Measurements from ENCODE around the gene SLC44A1. TPM values are rescaled to one million over a fixed set of nuclear protein-coding genes. Genes with fewer than 3 reads are reported as not detected.

The SLC44A1 gene
- total RNA-seq, 1 experiment from 2014 or later: 25.0 TPM

GRCh38 chr9:105328296-105328695, 83.8 kb downstream of the SLC44A1 start:
- in situ Hi-C loops (cut with HindIII; ENCODE audit: low sequenced_read_pairs): no loop called here
- peak; percentile 70 for DNase-seq (ENCODE audit: low spot score)

- DNase-seq (ENCODE audit: low spot score): peak; percentile 97
- in situ Hi-C loops (cut with HindIII; ENCODE audit: low sequenced_read_pairs): no loop called here
Observed at GRCh38 chr9:105328872-105329718, 84.6 kb downstream of the SLC44A1 start.

- peak; percentile 71 for DNase-seq (ENCODE audit: low spot score)
- in situ Hi-C loops (cut with HindIII; ENCODE audit: low sequenced_read_pairs): no loop called here
Observed at GRCh38 chr9:105329719-105330062, 85.2 kb downstream of the SLC44A1 start.

- in situ Hi-C loops (cut with HindIII; ENCODE audit: low sequenced_read_pairs): no loop called here
- no peak for DNase-seq (ENCODE audit: low spot score)
Observed at GRCh38 chr9:105330201-105330600, 85.8 kb downstream of the SLC44A1 start.

GRCh38 chr9:105330755-105331154, 86.3 kb downstream of the SLC44A1 start:
- DNase-seq (ENCODE audit: low spot score): peak; percentile 29
- in situ Hi-C loops (cut with HindIII; ENCODE audit: low sequenced_read_pairs): no loop called here

GRCh38 chr9:105331160-105331559, 86.7 kb downstream of the SLC44A1 start:
- DNase-seq (ENCODE audit: low spot score): no peak
- in situ Hi-C loops (cut with HindIII; ENCODE audit: low sequenced_read_pairs): no loop called here

GRCh38 chr9:105331755-105332154, 87.3 kb downstream of the SLC44A1 start:
- in situ Hi-C loops (cut with HindIII; ENCODE audit: low sequenced_read_pairs): no loop called here
- DNase-seq (ENCODE audit: low spot score): no peak

- DNase-seq (ENCODE audit: low spot score): no peak
- in situ Hi-C loops (cut with HindIII; ENCODE audit: low sequenced_read_pairs): no loop called here
Observed at GRCh38 chr9:105332471-105332870, 88.0 kb downstream of the SLC44A1 start.

- no peak for DNase-seq (ENCODE audit: low spot score)
- in situ Hi-C loops (cut with HindIII; ENCODE audit: low sequenced_read_pairs): no loop called here
Observed at GRCh38 chr9:105333076-105333475, 88.6 kb downstream of the SLC44A1 start.

- in situ Hi-C loops (cut with HindIII; ENCODE audit: low sequenced_read_pairs): no loop called here
- DNase-seq (ENCODE audit: low spot score): no peak
Observed at GRCh38 chr9:105333811-105334210, 89.4 kb downstream of the SLC44A1 start.

- in situ Hi-C loops (cut with HindIII; ENCODE audit: low sequenced_read_pairs): no loop called here
- no peak for DNase-seq (ENCODE audit: low spot score)
Observed at GRCh38 chr9:105338308-105338707, 93.9 kb downstream of the SLC44A1 start.

- in situ Hi-C loops (cut with HindIII; ENCODE audit: low sequenced_read_pairs): no loop called here
- no peak for DNase-seq (ENCODE audit: low spot score)
Observed at GRCh38 chr9:105339849-105340248, 95.4 kb downstream of the SLC44A1 start.

GRCh38 chr9:105341434-105342146, 97.1 kb downstream of the SLC44A1 start:
- in situ Hi-C loops (cut with HindIII; ENCODE audit: low sequenced_read_pairs): no loop called here

GRCh38 chr9:105342147-105342505, 97.7 kb downstream of the SLC44A1 start:
- in situ Hi-C loops (cut with HindIII; ENCODE audit: low sequenced_read_pairs): no loop called here
- DNase-seq (ENCODE audit: low spot score): no peak

More at GRCh38 chr9:105341434-105342146, 97.1 kb downstream of the SLC44A1 start:
- peak; percentile 57 for DNase-seq (ENCODE audit: low spot score)

- no peak for DNase-seq (ENCODE audit: low spot score)
- in situ Hi-C loops (cut with HindIII; ENCODE audit: low sequenced_read_pairs): no loop called here
Observed at GRCh38 chr9:105344283-105344682, 99.8 kb downstream of the SLC44A1 start.

- no peak for DNase-seq (ENCODE audit: low spot score)
- in situ Hi-C loops (cut with HindIII; ENCODE audit: low sequenced_read_pairs): no loop called here
Observed at GRCh38 chr9:105345626-105346025, 101.2 kb downstream of the SLC44A1 start.

- no peak for DNase-seq (ENCODE audit: low spot score)
- in situ Hi-C loops (cut with HindIII; ENCODE audit: low sequenced_read_pairs): no loop called here
Observed at GRCh38 chr9:105346273-105346672, 101.8 kb downstream of the SLC44A1 start.

- in situ Hi-C loops (cut with HindIII; ENCODE audit: low sequenced_read_pairs): no loop called here
- DNase-seq (ENCODE audit: low spot score): no peak
Observed at GRCh38 chr9:105354448-105354847, 110.0 kb downstream of the SLC44A1 start.

GRCh38 chr9:105355781-105356180, 111.3 kb downstream of the SLC44A1 start:
- in situ Hi-C loops (cut with HindIII; ENCODE audit: low sequenced_read_pairs): no loop called here
- no peak for DNase-seq (ENCODE audit: low spot score)

GRCh38 chr9:105357937-105358336, 113.5 kb downstream of the SLC44A1 start:
- in situ Hi-C loops (cut with HindIII; ENCODE audit: low sequenced_read_pairs): no loop called here
- no peak for DNase-seq (ENCODE audit: low spot score)

- in situ Hi-C loops (cut with HindIII; ENCODE audit: low sequenced_read_pairs): no loop called here
- DNase-seq (ENCODE audit: low spot score): no peak
Observed at GRCh38 chr9:105359892-105360291, 115.4 kb downstream of the SLC44A1 start.
